Body of pancreas (tissue), 4 donors: Measurements from ENCODE around the gene HDAC6. TPM values are rescaled to one million over a fixed set of nuclear protein-coding genes. Genes with fewer than 3 reads are reported as not detected.

Source experiments
- ATAC-seq: fragments of 150-250 bp; one replicate; pipeline ENCODE4 v1.9.1; 2016
- DNase-seq, 4 donors: peaks; one replicate each; pipeline ENCODE4 v3.0.0-alpha.2; 2019
- H3K27ac ChIP-seq, 4 donors: fragments of 200-600 bp; sonication (generic); 1 replicate in 3 of 4; 2 replicates in 1 of 4; pipeline versions ENCODE4 v1.5.1 to v1.6.1; 2016 to 2019; ENCODE audit warnings: mild to moderate bottlenecking in 1 of 4, mixed read lengths in 1 of 4, moderate library complexity in 1 of 4
- H3K27me3 ChIP-seq, 2 donors: fragments of 200-600 bp; sonication (generic); one replicate each; pipeline ENCODE4 v1.6.0; 2016; ENCODE audit warnings: mild to moderate bottlenecking in 1 of 2
- H3K36me3 ChIP-seq, 2 donors: fragments of 200-600 bp; sonication (generic); replicated peaks in 1 of 2; 2 replicates each; pipeline ENCODE4 v1.5.1; 2016; ENCODE audit warnings: low read depth in 2 of 2; ENCODE audit not compliant: insufficient read depth in 1 of 2
- H3K4me1 ChIP-seq: fragments of 200-600 bp; sonication (generic); one replicate; pipeline ENCODE4 v1.6.0; 2016
- H3K4me3 ChIP-seq, 2 donors: fragments of 200-600 bp; sonication (generic); 1 replicate in 1 of 2; 2 replicates in 1 of 2; pipeline ENCODE4 v1.5.1; 2016 to 2019
- H3K9me3 ChIP-seq, 3 donors: fragments of 200-600 bp; sonication (generic); 1 replicate in 2 of 3; 2 replicates in 1 of 3; pipeline ENCODE4 v1.5.1; 2016
- POLR2A ChIP-seq, 3 donors: fragments of 450-650 bp; IDR thresholded peaks; one replicate each; pipeline ENCODE4 v1.6.1; 2016; ENCODE audit warnings: antibody characterized with exemption in 3 of 3, mild to moderate bottlenecking in 2 of 3
- WGBS, 2 donors: methylation state at CpG; one replicate each; pipeline ENCODE4 v1.1.5; 2017; 5-methylcytosine and 5-hydroxymethylcytosine counted together
- intact Hi-C: fragments of 100-400 bp; cut with DNase I; formaldehyde crosslinking; loops from one replicate; pipeline ENCODE4 v1.15.1; 2023
- total RNA-seq, 2 donors: library from RNA; depleted of rRNA; stranded (reverse); fragments of >200 nt; gene quantifications; one replicate each; pipeline ENCODE4 v1.1.0, GENCODE V29; 2016
- TF ChIP-seq, protein P1 (sequence below), 7 experiments: fragments of 450-650 bp in 4 of 7; fragments of 200-600 bp in 3 of 7; sonication (generic) in 3 of 7; IDR thresholded peaks; one replicate each; pipeline ENCODE4 v1.5.1; 2016 to 2019; ENCODE audit warnings: antibody characterized with exemption in 7 of 7

The HDAC6 gene
- total RNA-seq, 2 donors from 2014 or later, result 34.5 to 75.5 TPM

DNA sequence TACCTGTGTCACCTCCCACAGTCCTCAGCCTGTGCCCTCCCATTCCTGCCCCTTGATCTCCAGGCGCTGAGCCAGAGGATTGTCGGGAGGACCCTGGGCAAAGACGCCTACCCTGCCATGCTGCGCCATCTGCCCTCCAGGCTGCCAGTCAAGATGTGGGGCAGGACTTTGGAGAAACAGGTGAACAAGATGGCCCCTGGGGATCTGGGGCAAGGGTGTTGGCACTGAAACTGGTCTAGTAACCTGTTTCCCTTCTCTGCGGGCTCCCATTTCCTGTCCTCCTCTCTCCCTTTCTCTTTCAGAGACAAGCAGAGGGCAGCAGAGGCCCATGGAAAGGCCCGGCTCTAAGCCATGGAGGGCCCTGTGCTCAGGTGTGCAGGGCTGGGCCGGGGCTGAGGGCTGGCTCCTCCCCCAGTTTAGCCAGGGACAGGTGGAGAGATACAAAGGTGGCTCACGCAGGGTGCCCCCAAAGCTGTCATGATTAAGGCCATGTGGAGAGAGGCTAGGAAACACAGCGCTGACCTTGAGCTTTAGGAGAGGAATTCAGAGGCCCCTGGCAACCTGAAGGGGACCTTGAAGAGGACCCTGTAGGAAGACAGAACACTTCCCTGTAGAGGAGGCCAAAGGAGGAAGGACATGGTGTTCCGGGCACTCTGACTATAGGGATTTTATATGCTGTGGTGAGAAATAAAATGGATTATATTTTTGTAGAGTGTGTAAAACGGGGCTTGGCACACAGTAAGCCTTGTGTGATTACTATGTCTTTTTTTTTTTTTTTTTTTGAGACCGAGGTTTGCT, 40.0 kb upstream of the HDAC6 start, which contains the start of gene GLOD5:
GLOD5 (plus strand) TSS at position 74 of the 798 bp plus-strand sequence; CDS start at position 118, 44 bp downstream.
- TF ChIP-seq, protein P1, sequence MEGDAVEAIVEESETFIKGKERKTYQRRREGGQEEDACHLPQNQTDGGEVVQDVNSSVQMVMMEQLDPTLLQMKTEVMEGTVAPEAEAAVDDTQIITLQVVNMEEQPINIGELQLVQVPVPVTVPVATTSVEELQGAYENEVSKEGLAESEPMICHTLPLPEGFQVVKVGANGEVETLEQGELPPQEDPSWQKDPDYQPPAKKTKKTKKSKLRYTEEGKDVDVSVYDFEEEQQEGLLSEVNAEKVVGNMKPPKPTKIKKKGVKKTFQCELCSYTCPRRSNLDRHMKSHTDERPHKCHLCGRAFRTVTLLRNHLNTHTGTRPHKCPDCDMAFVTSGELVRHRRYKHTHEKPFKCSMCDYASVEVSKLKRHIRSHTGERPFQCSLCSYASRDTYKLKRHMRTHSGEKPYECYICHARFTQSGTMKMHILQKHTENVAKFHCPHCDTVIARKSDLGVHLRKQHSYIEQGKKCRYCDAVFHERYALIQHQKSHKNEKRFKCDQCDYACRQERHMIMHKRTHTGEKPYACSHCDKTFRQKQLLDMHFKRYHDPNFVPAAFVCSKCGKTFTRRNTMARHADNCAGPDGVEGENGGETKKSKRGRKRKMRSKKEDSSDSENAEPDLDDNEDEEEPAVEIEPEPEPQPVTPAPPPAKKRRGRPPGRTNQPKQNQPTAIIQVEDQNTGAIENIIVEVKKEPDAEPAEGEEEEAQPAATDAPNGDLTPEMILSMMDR (IDR thresholded peaks at IDR 0.05), result peak in 6 of 7 experiments; percentile 8 to 64 (median 60)
- peak in 1 of 3 donors; percentile 13 for TF ChIP-seq POLR2A (IDR thresholded peaks at IDR 0.05)
- Histone ChIP-seq H3K27me3 (no peaks in the 10 kb centered on the region), H3K36me3 (no peaks in the 10 kb centered on the region), H3K9me3 (no peaks in the 10 kb centered on the region), H3K27ac (peak within 1 kb of the TSS in 2 of 4 donors; percentile 58 to 74), H3K4me1 (peaks cover 8% of the 10 kb centered on the region), H3K4me3 (no peak within 1 kb of the TSS)
- WGBS, 2 donors, result 21 to 27% methylated on average over 7 to 12 of the region's 12 CpGs
- DNase-seq (peak; percentile 70 to 82 (median 74)), ATAC-seq (peak; percentile 99)
- intact Hi-C loops, result no loop called here

GRCh38 chrX:48769230-48769629, 32.6 kb upstream of the HDAC6 start:
- Histone ChIP-seq H3K4me1 (no peaks in the 10 kb centered on the region), H3K27me3 (no peaks in the 10 kb centered on the region), H3K27ac (no peak overlapping the region), H3K4me3 (no peak overlapping the region), H3K36me3 (no peaks in the 10 kb centered on the region), H3K9me3 (no peaks in the 10 kb centered on the region)
- ATAC-seq (no peak), DNase-seq (no peak)
- WGBS, 2 donors, result 70 to 80% methylated on average over 5 to 6 of the region's 6 CpGs
- TF ChIP-seq, protein P1 (IDR thresholded peaks at IDR 0.05), result no peak
- intact Hi-C loops, result no loop called here

GRCh38 chrX:48770296-48770695, 31.6 kb upstream of the HDAC6 start:
- Histone ChIP-seq H3K4me3 (no peak overlapping the region), H3K4me1 (no peaks in the 10 kb centered on the region), H3K9me3 (no peaks in the 10 kb centered on the region), H3K27ac (no peak overlapping the region), H3K27me3 (no peaks in the 10 kb centered on the region), H3K36me3 (no peaks in the 10 kb centered on the region)
- 65 to 76% methylated on average over 6 of the region's 6 CpGs for WGBS, 2 donors
- intact Hi-C loops, result no loop called here
- no peak for ATAC-seq
- TF ChIP-seq POLR2A (IDR thresholded peaks at IDR 0.05), result no peak
- no peak for DNase-seq

GRCh38 chrX:48772602-48773001, 29.3 kb upstream of the HDAC6 start:
- no peaks in the 10 kb centered on the region for H3K4me1 ChIP-seq
- no peak overlapping the region for H3K4me3 ChIP-seq
- no peaks in the 10 kb centered on the region for H3K9me3 ChIP-seq
- H3K36me3 ChIP-seq, result no peaks in the 10 kb centered on the region
- 75 to 79% methylated on average over 5 to 6 of the region's 6 CpGs for WGBS, 2 donors
- TF ChIP-seq, protein P1 (IDR thresholded peaks at IDR 0.05), result no peak
- TF ChIP-seq POLR2A (IDR thresholded peaks at IDR 0.05), result no peak
- H3K27me3 ChIP-seq, result no peaks in the 10 kb centered on the region
- ATAC-seq (no peak), DNase-seq (no peak)
- no peak overlapping the region for H3K27ac ChIP-seq
- intact Hi-C loops, result no loop called here

- Histone ChIP-seq H3K9me3 (no peaks in the 10 kb centered on the region), H3K4me3 (no peak overlapping the region), H3K27ac (no peak overlapping the region), H3K4me1 (no peaks in the 10 kb centered on the region), H3K27me3 (no peaks in the 10 kb centered on the region), H3K36me3 (no peaks in the 10 kb centered on the region)
- intact Hi-C loops, result no loop called here
- no peak for DNase-seq
- TF ChIP-seq, protein P1 (IDR thresholded peaks at IDR 0.05), result no peak
- no peak for TF ChIP-seq POLR2A (IDR thresholded peaks at IDR 0.05)
- 75 to 77% methylated on average over 13 of the region's 13 CpGs for WGBS, 2 donors
- no peak for ATAC-seq
Measured at GRCh38 chrX:48776818-48777439, 24.9 kb upstream of the HDAC6 start.
